GM12872 (cell line): ENCODE data around the gene HOXB2.

Experiments
- TF ChIP-seq, protein P1 (sequence below): IDR thresholded peaks from 3 replicates; pipeline ENCODE4 v1.5.1; 2011; ENCODE audit warnings: low read depth, mild to moderate bottlenecking, low read length, moderate library complexity; ENCODE audit not compliant: insufficient read depth

HOXB2 gene

DNA sequence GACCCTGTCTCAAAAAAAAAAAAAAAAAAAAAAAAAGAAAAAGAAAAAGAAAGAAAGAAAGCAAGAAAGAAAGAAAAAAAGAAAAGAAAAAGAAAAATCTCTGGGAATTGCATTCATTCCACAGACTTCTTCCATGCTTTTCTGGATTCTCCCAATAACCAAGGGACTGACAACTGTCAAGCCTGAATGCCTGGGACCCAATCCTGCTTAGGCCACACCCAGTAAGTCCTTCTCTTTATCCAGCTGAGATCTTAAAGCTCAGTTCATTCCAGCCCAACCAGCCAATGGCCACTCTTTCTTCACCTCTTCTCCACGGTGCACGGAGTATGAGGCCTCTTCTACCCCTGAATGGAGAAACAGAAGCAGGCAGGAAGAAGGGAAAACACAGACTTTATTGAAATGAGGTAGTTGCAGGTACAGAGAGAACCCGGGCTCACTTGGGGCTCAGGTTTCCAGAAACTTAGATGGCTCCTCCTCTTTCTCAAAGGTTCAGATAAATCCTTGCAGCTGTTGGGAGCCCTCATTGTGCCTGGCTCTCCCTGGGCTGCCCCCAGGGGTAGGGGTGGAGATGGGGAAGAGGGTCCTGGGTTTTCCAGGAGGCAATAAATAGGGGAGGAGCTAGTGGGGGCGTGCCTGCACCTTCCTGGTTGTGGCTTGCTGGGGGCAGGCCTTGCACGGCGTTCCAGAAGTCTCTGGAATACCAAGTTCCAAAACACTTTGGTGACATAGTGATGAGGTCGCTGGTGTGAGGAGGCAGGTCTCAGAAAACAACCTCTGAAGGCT is 16.6 kb downstream of the HOXB2 start:
- TF ChIP-seq, protein P1, sequence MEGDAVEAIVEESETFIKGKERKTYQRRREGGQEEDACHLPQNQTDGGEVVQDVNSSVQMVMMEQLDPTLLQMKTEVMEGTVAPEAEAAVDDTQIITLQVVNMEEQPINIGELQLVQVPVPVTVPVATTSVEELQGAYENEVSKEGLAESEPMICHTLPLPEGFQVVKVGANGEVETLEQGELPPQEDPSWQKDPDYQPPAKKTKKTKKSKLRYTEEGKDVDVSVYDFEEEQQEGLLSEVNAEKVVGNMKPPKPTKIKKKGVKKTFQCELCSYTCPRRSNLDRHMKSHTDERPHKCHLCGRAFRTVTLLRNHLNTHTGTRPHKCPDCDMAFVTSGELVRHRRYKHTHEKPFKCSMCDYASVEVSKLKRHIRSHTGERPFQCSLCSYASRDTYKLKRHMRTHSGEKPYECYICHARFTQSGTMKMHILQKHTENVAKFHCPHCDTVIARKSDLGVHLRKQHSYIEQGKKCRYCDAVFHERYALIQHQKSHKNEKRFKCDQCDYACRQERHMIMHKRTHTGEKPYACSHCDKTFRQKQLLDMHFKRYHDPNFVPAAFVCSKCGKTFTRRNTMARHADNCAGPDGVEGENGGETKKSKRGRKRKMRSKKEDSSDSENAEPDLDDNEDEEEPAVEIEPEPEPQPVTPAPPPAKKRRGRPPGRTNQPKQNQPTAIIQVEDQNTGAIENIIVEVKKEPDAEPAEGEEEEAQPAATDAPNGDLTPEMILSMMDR = no peak

DNA sequence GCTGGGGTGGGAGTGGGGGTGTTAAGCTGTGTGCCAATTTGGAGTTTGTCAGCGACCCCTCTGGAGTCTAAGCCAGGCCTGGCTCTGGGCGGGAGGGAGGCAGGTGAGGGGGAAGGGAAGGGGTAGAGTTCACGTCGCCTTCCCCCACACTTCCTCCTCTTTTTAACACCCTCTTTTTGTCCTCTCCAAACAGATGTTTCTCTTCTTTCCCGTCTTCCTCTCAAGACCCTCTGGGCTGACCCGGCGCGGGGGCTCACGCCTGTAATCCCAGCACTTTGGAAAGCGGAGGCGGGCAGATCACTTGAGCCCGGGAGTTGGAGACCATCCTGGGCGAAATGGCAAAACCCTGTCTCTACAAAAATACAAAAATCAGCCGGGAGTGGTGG is 17.4 kb downstream of the HOXB2 start:
- TF ChIP-seq, protein P1 = no peak

DNA sequence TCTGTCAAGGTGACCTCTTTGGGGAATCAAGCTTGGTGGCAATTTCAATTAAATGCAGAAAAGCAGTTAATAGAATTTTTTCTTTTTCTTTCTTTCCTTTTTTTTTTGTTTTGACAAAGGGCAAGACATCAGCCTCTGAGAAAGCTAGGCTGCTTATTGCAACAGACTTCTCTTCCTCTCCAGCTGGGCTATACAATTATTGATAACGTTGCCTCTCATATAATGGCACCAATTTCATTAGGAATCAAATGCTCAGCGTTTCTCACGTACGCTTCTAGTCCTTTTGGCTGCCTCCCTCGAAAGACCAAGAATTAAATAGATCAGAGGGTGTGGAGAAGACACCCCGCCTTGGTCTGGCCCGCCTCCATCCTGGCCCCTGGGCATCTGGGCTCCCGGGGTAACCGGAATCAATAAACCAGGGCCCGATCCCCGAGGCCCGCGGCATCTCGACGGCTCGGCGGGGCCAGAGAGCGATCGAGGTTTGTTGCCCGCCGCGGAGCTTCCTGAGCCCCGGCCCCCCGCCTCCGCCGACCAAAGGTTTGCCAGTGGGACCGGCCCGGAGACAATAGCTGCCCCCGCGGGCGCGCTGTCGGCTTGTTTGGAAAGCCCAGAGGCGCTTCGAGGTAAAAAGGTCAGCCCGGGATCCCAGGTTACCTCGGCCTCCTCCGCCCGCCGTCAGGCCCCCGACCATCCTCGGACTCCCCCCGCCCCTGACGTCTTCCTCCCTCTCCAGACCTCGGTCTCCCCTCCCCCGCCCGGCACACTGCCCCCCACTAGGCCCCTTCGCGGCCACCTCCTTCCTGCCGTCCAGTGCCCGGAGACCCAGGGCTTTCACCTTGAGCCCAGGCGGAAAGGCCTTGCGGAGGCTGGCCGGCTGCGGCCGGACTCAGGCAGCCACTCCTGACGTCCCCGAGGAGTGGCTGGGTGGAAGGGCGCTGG is 18.0 kb downstream of the HOXB2 start:
- TF ChIP-seq, protein P1 = no peak

DNA sequence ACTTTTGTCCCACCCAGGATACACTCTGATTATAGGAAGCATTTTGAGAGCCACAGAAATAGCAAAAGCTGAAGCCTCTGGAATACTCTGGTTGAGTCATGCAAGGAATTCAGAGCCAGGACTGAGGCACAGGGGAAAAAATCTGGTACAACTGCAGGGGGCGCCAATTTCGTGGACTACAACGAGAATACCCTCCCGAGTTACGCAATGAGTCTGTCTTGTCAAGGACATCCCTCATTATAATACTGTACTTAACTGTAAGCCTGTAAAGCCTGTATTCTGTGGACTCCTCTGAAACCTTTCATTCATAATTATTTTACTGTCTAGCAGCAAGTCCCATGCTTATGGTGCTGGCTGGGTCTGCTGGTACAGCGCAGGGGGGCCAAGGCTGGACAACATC is 21.9 kb downstream of the HOXB2 start:
- TF ChIP-seq, protein P1 = no peak; the same call in 2 of the 3 replicates

DNA sequence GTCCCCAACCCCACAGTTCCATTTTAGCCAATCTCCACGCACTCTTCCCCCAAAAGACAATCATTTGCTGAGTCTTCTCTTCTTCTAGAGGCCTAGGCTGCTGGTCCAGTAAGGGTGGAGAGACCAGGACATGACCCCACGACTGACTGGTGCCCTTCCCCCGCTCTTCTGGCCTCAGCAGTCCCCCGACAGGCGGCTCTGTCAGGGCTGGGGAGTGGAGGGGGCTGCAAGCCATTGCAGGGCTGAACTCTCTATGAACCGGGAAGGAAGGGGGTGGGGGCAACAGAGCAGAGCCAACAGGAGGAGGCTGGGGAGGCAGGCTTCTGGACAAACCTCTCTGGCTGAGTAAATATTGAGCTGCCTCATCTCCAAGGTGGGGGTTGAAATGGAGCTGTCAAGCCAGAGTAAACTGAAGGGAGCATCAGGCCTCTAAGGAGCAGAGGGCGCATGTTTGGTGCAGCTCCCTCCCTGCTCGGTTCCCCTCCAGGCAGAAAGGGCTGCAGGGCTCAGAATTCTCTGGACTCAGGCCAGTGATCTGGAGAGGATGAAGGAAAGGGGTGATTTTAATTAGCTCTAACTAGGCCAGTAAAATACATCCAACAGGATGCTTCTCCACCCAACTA is 22.8 kb downstream of the HOXB2 start:
- TF ChIP-seq, protein P1 = no peak

DNA sequence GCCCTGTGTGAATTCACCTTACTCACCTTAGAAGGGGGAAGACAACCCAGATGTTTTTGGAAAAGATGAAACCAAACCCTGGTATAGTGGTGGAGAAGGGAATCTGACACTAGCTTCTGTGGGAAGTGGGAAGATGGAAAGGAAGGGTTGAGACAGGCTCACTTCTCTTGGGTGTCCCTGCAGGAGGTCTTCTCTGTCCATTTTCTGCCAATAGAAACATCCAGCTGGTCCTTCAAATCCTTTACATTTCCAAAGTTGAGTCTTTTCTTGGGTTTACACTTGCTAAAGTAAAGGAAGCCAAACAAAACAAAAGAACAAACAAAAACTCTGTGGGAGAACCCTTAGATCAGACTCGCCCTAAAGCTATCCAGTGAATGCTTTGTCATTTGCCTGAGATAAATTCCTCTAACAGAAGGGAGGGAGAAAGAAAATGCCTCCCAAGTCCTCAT is 24.3 kb downstream of the HOXB2 start:
- TF ChIP-seq, protein P1 = no peak

DNA sequence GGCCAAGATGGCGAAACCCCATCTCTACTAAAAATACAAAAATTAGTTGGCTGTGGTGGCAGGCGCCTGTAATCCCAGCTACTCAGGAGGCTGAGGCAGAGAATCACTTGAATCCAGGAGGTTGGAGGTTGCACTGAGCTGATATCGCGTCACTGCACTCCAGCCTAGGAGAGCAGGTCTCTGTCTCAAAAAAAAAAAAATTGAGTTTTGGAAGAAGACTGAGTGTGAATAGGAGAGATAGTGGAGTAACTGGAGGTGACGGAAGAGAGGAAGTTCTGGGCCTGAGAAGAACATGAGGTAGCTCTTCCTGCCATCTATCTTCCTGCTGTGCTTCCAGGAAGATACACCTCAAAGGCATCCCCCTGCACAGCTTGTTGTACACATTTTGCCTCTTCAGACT is 25.5 kb downstream of the HOXB2 start:
- TF ChIP-seq, protein P1 = no peak
